ENCODE results near the gene HACL1.
A peak's percentile ranks its signal among the peaks of the same experiment; 100 is the strongest.

HACL1 gene

GRCh38 chr3:15601399-15602145 lies at the start of gene HACL1, which contains the start of gene BTD:
TSS of gene HACL1 (minus strand) at chr3:15601569. CDS start at chr3:15601463, 106 bp downstream.
TSS of gene BTD (plus strand) at chr3:15601745. CDS start at chr3:15635440, 33,695 bp downstream.
- no peak for DNase-seq

GRCh38 chr3:15649858-15650257 lies 48.5 kb upstream of the HACL1 start:
- DNase-seq, result no peak

- DNase-seq, result no peak
These were observed 48.0 kb upstream of the HACL1 start for GRCh38 chr3:15649341-15649740.

GRCh38 chr3:15647611-15648167 lies 46.3 kb upstream of the HACL1 start:
- DNase-seq, result peak in 4 of 6 experiments; percentile 11 to 69 (median 66)

GRCh38 chr3:15646851-15647511 lies 45.6 kb upstream of the HACL1 start:
- no peak for DNase-seq

GRCh38 chr3:15645740-15646501 lies 44.6 kb upstream of the HACL1 start:
- DNase-seq, result no peak

GRCh38 chr3:15645246-15645645 lies 43.9 kb upstream of the HACL1 start:
- no peak for DNase-seq

GRCh38 chr3:15638891-15639262 lies 37.5 kb upstream of the HACL1 start:
- DNase-seq, result no peak

GRCh38 chr3:15638193-15638890 lies 37.0 kb upstream of the HACL1 start:
- DNase-seq, result no peak

- no peak for DNase-seq
These were observed 36.0 kb upstream of the HACL1 start for GRCh38 chr3:15637131-15637951.

GRCh38 chr3:15636028-15636709 lies 34.8 kb upstream of the HACL1 start:
- DNase-seq, result no peak

- no peak for DNase-seq
These were observed 33.8 kb upstream of the HACL1 start for GRCh38 chr3:15635121-15635661.

GRCh38 chr3:15634671-15635070 lies 33.3 kb upstream of the HACL1 start:
- no peak for DNase-seq

- DNase-seq, result no peak
These were observed 32.6 kb upstream of the HACL1 start for GRCh38 chr3:15633766-15634598.

GRCh38 chr3:15633159-15633558 lies 31.8 kb upstream of the HACL1 start:
- no peak for DNase-seq

- DNase-seq, result no peak
These were observed 30.8 kb upstream of the HACL1 start for GRCh38 chr3:15632212-15632580.

GRCh38 chr3:15631426-15632211 lies 30.2 kb upstream of the HACL1 start:
- DNase-seq, result no peak

GRCh38 chr3:15630646-15631350 lies 29.4 kb upstream of the HACL1 start:
- no peak for DNase-seq
